Ramos (cell line): ENCODE data around the gene CAVIN1.

ENCODE experiments used
- in situ Hi-C: fragments of 300-500 bp; cut with MboI; formaldehyde crosslinking; loops from one replicate; pipeline ENCODE4 v1.14.3; 2022; ENCODE audit warnings: low sequenced_read_pairs; ENCODE audit not compliant: unreplicated experiment

CAVIN1 gene

DNA sequence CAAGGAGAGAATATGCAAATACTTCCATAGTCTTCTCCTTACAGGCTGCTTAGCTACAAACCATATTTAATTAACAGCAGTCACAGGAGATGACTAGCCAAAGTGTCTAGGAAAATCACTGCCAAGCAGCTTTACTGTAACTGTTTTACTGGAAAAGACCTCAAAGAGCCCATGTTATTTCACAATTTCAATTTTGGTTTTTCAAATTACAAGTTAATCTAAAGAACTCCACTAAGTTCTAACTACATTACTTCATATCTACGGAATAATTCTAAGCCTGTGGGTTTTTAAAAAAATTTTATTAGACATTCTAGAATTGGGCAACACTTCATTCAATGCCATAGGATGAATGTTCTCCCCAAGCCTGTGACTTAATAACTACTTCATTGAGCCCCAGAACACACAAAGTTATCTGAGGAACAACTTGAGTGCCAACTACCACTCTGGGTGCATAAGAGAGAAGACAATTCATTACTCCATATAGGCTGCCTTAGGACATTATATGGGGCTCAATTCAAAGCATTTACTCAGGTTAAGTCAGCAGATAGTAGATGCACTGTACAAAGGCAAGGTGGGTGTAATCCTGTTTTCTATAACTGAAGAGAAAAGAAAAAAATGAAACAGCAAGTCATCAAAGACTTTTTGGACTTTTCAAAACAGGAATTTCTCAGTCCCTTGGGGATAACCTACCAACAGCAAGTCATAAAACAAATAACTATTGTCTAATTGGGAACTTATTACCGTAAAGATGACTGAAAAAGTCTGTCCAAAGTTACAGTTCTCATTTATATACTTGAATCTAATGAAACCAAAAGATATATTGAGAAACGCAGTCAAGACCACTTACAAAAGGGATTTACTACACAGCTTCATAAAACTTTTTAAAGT is 67.9 kb downstream of the CAVIN1 start:
- in situ Hi-C loops: no loop called here
